AG04449 (cell line): Measurements from ENCODE around the gene AAK1.

ENCODE experiments used
- CTCF ChIA-PET: fragments of 350-600 bp; formaldehyde crosslinking; extraction: SDS; loops from one replicate; lab custom pipeline; 2021; ENCODE audit warnings: antibody characterized with exemption; lab: Yijun Ruan, JAX
- POLR2A ChIA-PET: fragments of 400-600, 350-600 bp; formaldehyde crosslinking; extraction: SDS; loops from one replicate; lab custom pipeline; 2020; ENCODE audit warnings: antibody characterized with exemption, inconsistent platforms; lab: Yijun Ruan, JAX
- DNase-seq: peaks from one replicate; pipeline ENCODE4 v3.0.0-alpha.2; 2010; ENCODE audit warnings: low read depth, low spot score
- H3K4me3 ChIP-seq: 2 replicates; pipeline ENCODE4 v1.5.1; 2011; ENCODE audit warnings: low read depth, mild to moderate bottlenecking, control low read depth, low read length
- CTCF ChIP-seq: IDR thresholded peaks from one replicate; pipeline ENCODE4 v1.5.1; 2011; ENCODE audit warnings: mild to moderate bottlenecking, moderate library complexity, low read length, control low read depth, inconsistent platforms; ENCODE audit not compliant: insufficient read depth; ENCODE audit errors: missing control alignments

AAK1 gene

DNA sequence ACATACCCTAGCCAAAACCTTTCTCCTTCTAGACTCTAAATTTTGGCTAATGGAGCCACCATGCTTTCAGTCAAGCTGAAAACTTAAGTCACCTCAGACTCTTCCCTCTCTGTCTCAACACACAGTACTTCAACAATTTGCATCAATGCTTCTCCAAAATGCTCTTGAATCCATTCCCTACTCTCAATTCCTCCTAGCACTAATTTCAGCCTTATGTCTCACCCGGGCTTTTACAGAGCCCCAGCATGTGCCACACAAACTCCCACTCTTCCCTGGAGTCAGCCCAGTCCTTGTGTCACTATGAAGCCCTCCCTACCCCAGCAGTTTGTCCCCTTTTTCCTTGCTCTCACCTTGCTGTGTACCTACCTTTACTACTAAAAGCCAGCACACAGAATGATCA is 38.7 kb downstream of the AAK1 start:
- no peak for TF ChIP-seq CTCF
- POLR2A ChIA-PET = no interaction called here
- CTCF ChIA-PET = interaction anchor here (1.1 to 2.0 kb wide), 2 partner anchors 40 to 115 kb away, joined by 3 to 8 read pairs; no protein-coding TSS in a partner anchor
- DNase-seq = no peak
- H3K4me3 ChIP-seq = no peak overlapping the region

GRCh38 chr2:69604026-69604678 is 39.4 kb downstream of the AAK1 start:
- ChIA-PET CTCF (interaction anchor here (1.1 to 2.0 kb wide), 2 partner anchors 39 to 116 kb away, joined by 3 to 8 read pairs; no protein-coding TSS in a partner anchor), POLR2A (no interaction called here)
- DNase-seq = no peak
- no peak for TF ChIP-seq CTCF
- no peak overlapping the region for H3K4me3 ChIP-seq

DNA sequence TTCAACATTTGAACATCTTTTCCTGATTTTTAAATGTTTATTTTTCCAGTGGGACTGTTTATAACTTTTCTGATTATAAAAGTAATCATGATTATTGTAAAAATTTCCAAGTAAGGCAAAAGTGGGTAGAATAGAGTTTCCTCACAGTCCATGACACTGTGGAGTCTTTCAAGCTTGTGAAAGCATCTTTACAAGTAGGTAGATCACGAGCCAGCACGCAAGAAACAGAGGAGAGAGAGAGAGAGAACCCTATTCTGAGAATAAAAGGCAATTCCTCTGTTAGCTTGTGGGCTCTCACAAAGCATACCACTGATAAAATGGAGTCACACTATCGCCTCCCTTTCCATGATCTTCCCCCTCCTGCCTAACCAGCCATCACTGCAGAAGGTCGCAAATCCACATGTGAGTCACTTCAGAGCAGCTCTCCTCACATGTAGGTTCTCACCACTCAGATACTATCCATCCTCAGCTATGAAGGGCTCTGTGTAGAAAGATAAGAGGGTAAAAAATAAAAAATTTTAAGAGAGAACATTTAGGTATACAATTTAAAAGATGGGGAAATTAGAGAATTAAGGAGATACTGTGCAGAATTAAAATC is 40.3 kb downstream of the AAK1 start:
- TF ChIP-seq CTCF = no peak
- no peak for DNase-seq
- H3K4me3 ChIP-seq = no peak overlapping the region
- CTCF ChIA-PET = interaction anchor here (2.0 kb wide), 1 partner anchor 38 kb away, joined by 8 read pairs; no protein-coding TSS in a partner anchor
- POLR2A ChIA-PET = no interaction called here

GRCh38 chr2:69601179-69601612 is 42.3 kb downstream of the AAK1 start:
- POLR2A ChIA-PET = interaction anchor here (0.5 to 1.0 kb wide), 4 partner anchors 15 to 141 kb away, joined by 3 to 4 read pairs (median 3); partner anchors contain the start of gene ANXA4

DNA sequence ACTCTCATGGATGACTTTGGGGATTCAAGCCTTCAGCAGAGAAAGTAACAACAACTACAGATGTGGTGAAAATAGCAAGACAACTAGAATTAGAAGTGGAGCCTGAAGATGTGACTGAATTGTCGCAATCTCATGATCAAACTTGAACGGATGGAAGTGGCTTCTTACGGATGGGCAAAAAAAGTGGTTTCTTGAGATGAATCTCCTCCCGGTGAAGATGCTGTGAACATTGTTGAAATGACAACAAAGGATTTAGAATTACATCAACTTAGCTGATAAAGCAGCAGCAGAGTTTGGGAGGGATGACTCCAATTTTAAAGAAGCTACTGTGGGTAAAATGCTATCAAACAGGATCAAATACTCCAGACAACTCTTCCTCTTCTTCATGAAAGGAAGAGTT is 43.1 kb downstream of the AAK1 start:
- POLR2A ChIA-PET = interaction anchor here (0.5 to 1.0 kb wide), 2 partner anchors 44 to 142 kb away, joined by 3 read pairs; partner anchors contain the start of gene ANXA4
- no peak for TF ChIP-seq CTCF
- CTCF ChIA-PET = interaction anchor here (1.6 kb wide), 1 partner anchor 163 kb away, joined by 4 read pairs; the partner anchor contains the start of gene NFU1
- no peak for DNase-seq
- H3K4me3 ChIP-seq = no peak overlapping the region

More at GRCh38 chr2:69601179-69601612, 42.3 kb downstream of the AAK1 start:
- TF ChIP-seq CTCF = no peak
- DNase-seq = peak; percentile 69
- CTCF ChIA-PET = interaction anchor here (1.6 kb wide), 1 partner anchor 164 kb away, joined by 4 read pairs; the partner anchor contains the start of gene NFU1
- H3K4me3 ChIP-seq = no peak overlapping the region
